Progenitor cell of endocrine pancreas (in vitro differentiated cells): ENCODE measurements around the gene CDK13. TPM values are rescaled to one million over a fixed set of nuclear protein-coding genes. Genes with fewer than 3 reads are reported as not detected.
A peak's percentile ranks its signal among the peaks of the same experiment; 100 is the strongest.
"Not testable (repeated sequence)": the region's sequence is repeated elsewhere in the genome, so short reads cannot be mapped to it uniquely, and the experiment has no call there.

ENCODE experiments used
- DNase-seq: peaks from one replicate; pipeline ENCODE4 v3.0.0; 2021; ENCODE audit warnings: low spot score; ENCODE audit not compliant: unreplicated experiment
- H3K27ac Mint-ChIP-seq: 2 replicates; pipeline ENCODE4 v1.8.0; 2021; ENCODE audit warnings: mild to moderate bottlenecking, moderate library complexity, mixed read lengths
- H3K27me3 Mint-ChIP-seq: 2 replicates; pipeline ENCODE4 v1.8.0; 2021; ENCODE audit warnings: mixed read lengths
- H3K36me3 Mint-ChIP-seq: 2 replicates; pipeline ENCODE4 v1.8.0; 2022; ENCODE audit warnings: mixed read lengths; ENCODE audit not compliant: insufficient read depth
- H3K4me1 Mint-ChIP-seq: 2 replicates; pipeline ENCODE4 v1.8.0; 2021; ENCODE audit warnings: low read depth, mixed read lengths
- H3K4me3 Mint-ChIP-seq: 2 replicates; pipeline ENCODE4 v1.8.0; 2021; ENCODE audit warnings: low read depth, mild to moderate bottlenecking, moderate library complexity, mixed read lengths
- H3K9me3 Mint-ChIP-seq: 2 replicates; pipeline ENCODE4 v1.8.0; 2021; ENCODE audit warnings: low read depth, mixed read lengths
- CTCF ChIP-seq: fragments of 200-600 bp; sonication (generic); IDR thresholded peaks from one replicate; pipeline ENCODE4 v1.5.0; 2021; ENCODE audit warnings: antibody characterized with exemption, mild to moderate bottlenecking; ENCODE audit not compliant: unreplicated experiment
- total RNA-seq: library from RNA; stranded (reverse); gene quantifications from 2 replicates; pipeline ENCODE4 v1.2.1, GENCODE V29; 2021

The CDK13 gene
- total RNA-seq, 1 donor from 2014 or later, result 75.5 TPM

GRCh38 chr7:40120020-40120419 is 170.0 kb downstream of the CDK13 start:
- Mint-ChIP-seq H3K4me3 (no peak overlapping the region), H3K4me1 (peaks cover 8% of the 10 kb centered on the region), H3K27ac (no peak overlapping the region), H3K27me3 (no peaks in the 10 kb centered on the region), H3K36me3 (peaks cover 8% of the 10 kb centered on the region), H3K9me3 (no peaks in the 10 kb centered on the region)
- no peak for TF ChIP-seq CTCF
- no peak for DNase-seq

GRCh38 chr7:40122100-40122939 is 172.3 kb downstream of the CDK13 start:
- H3K4me1 Mint-ChIP-seq, H3K9me3 Mint-ChIP-seq, H3K27me3 Mint-ChIP-seq, H3K4me3 Mint-ChIP-seq, DNase-seq, H3K27ac Mint-ChIP-seq, H3K36me3 Mint-ChIP-seq: not testable (repeated sequence)

GRCh38 chr7:40122940-40123254 is 172.8 kb downstream of the CDK13 start:
- H3K4me1 Mint-ChIP-seq, result peaks cover 7% of the 10 kb centered on the region

GRCh38 chr7:40133561-40134427 is 183.7 kb downstream of the CDK13 start:
- Mint-ChIP-seq H3K27ac (peak overlapping the region; percentile 99), H3K9me3 (no peaks in the 10 kb centered on the region), H3K4me3 (peak overlapping the region; percentile 98), H3K36me3 (peaks cover 1% of the 10 kb centered on the region), H3K4me1 (peaks cover 11% of the 10 kb centered on the region), H3K27me3 (no peaks in the 10 kb centered on the region)
- no peak for TF ChIP-seq CTCF
- DNase-seq, result peak; percentile 43

More at GRCh38 chr7:40122940-40123254, 172.8 kb downstream of the CDK13 start:
- no peak for DNase-seq
- Mint-ChIP-seq H3K36me3 (peaks cover 9% of the 10 kb centered on the region), H3K27ac (no peak overlapping the region), H3K27me3 (no peaks in the 10 kb centered on the region), H3K9me3 (no peaks in the 10 kb centered on the region), H3K4me3 (no peak overlapping the region)
- no peak for TF ChIP-seq CTCF

DNA sequence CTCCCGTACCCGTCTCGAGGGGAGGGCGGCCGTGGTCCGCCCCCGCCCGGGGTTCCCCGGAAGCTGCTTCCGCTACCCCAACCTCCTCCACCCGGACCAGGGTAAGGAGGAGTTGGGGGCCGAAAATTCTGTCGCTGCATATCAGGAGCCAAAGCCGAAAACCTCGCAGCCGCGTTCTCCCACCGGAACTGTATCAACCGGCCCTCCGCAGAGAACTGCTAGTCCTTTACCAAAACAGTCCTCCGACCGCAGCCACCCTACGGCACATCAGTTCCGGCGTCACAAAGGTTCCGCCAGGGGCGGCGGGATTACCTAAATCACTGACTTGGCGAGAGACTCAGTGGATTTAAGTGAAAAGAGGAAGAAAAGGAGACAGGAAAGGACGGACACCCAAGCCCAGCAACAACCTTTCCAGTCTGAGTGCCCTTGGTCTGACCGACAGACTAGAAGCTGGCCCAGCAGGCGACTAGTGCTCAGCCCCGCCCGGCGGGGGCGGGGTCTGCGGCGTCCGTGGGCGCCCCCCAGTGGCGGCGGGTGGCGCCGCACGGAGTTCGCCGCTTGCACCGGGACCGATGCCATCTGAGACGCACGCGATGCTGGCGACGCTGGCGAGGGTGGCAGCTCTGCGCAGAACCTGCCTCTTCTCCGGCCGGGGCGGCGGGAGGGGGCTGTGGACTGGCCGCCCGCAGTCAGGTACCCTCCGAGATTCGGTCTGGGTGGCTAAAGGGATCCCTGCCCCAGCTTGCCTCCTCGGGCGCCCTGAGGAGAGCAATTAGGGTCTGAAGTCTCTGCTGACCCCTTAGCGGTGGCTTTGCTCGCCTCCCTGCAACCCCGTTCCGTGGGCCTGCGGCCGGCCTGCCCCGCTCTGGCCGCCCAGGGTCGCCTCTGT is 184.6 kb downstream of the CDK13 start, which contains the start of the genes MPLKIP and SUGCT:
TSS of gene MPLKIP (minus strand) at position 195 of the 889 bp plus-strand sequence. CDS start at position 140, 55 bp downstream.
TSS of gene SUGCT (plus strand) at position 578 of the 889 bp plus-strand sequence.
- DNase-seq, result peak; percentile 78
- Mint-ChIP-seq H3K27ac (peak within 1 kb of the TSS; percentile 99), H3K27me3 (no peaks in the 10 kb centered on the region), H3K9me3 (no peaks in the 10 kb centered on the region), H3K36me3 (peaks cover 1% of the 10 kb centered on the region), H3K4me1 (peaks cover 11% of the 10 kb centered on the region), H3K4me3 (peak within 1 kb of the TSS; percentile 98)
- TF ChIP-seq CTCF, result peak; percentile 99
